ENCODE measurements around the gene VEPH1. TPM values are rescaled to one million over a fixed set of nuclear protein-coding genes. Genes with fewer than 3 reads are reported as not detected.

Gene VEPH1
- total and polyA plus RNA-seq, 9 of the 15 experiments (the other 6 are each of a cell fraction or from before 2014, with no cell fraction given) = 4.5 to 15.6 (median 5.8) TPM

DNA sequence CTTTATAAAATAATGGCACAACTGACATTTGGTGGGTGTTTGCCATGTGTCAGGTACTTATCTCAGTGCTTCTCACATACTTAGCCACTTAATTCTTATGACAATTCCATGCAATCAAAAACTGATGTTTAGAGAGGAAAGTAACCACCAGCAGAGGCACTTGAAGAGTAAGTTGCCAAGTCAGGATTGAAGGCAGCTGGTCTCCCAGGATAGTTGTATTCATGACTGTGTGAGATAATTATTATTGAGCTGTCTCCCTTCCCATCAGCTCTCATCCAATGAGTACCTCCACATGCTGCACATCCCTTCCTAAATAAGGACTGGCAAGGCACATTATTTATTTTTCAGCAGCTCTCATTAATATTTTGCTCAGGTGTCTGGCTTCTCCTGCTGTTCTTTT is 4.8 kb downstream of the VEPH1 start (continued):
- TF ChIP-seq, protein P1, sequence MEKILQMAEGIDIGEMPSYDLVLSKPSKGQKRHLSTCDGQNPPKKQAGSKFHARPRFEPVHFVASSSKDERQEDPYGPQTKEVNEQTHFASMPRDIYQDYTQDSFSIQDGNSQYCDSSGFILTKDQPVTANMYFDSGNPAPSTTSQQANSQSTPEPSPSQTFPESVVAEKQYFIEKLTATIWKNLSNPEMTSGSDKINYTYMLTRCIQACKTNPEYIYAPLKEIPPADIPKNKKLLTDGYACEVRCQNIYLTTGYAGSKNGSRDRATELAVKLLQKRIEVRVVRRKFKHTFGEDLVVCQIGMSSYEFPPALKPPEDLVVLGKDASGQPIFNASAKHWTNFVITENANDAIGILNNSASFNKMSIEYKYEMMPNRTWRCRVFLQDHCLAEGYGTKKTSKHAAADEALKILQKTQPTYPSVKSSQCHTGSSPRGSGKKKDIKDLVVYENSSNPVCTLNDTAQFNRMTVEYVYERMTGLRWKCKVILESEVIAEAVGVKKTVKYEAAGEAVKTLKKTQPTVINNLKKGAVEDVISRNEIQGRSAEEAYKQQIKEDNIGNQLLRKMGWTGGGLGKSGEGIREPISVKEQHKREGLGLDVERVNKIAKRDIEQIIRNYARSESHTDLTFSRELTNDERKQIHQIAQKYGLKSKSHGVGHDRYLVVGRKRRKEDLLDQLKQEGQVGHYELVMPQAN (IDR thresholded peaks at IDR 0.05; ENCODE audit: borderline replicate concordance) = no peak
- TF ChIP-seq GABPA (tag; conservative IDR thresholded peaks at IDR 0.05; ENCODE audit: low read depth) (no peak), ZNF124 (CRISPR knock-in tag; IDR thresholded peaks at IDR 0.05) (no peak), ZNF785 (CRISPR knock-in tag; IDR thresholded peaks at IDR 0.05) (no peak), HMG20A (CRISPR knock-in tag; conservative IDR thresholded peaks at IDR 0.05) (no peak)
- TF ChIP-seq, protein P2, sequence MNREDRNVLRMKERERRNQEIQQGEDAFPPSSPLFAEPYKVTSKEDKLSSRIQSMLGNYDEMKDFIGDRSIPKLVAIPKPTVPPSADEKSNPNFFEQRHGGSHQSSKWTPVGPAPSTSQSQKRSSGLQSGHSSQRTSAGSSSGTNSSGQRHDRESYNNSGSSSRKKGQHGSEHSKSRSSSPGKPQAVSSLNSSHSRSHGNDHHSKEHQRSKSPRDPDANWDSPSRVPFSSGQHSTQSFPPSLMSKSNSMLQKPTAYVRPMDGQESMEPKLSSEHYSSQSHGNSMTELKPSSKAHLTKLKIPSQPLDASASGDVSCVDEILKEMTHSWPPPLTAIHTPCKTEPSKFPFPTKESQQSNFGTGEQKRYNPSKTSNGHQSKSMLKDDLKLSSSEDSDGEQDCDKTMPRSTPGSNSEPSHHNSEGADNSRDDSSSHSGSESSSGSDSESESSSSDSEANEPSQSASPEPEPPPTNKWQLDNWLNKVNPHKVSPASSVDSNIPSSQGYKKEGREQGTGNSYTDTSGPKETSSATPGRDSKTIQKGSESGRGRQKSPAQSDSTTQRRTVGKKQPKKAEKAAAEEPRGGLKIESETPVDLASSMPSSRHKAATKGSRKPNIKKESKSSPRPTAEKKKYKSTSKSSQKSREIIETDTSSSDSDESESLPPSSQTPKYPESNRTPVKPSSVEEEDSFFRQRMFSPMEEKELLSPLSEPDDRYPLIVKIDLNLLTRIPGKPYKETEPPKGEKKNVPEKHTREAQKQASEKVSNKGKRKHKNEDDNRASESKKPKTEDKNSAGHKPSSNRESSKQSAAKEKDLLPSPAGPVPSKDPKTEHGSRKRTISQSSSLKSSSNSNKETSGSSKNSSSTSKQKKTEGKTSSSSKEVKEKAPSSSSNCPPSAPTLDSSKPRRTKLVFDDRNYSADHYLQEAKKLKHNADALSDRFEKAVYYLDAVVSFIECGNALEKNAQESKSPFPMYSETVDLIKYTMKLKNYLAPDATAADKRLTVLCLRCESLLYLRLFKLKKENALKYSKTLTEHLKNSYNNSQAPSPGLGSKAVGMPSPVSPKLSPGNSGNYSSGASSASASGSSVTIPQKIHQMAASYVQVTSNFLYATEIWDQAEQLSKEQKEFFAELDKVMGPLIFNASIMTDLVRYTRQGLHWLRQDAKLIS (CRISPR knock-in tag; IDR thresholded peaks at IDR 0.05) = no peak
- TF ChIP-seq, protein P3, sequence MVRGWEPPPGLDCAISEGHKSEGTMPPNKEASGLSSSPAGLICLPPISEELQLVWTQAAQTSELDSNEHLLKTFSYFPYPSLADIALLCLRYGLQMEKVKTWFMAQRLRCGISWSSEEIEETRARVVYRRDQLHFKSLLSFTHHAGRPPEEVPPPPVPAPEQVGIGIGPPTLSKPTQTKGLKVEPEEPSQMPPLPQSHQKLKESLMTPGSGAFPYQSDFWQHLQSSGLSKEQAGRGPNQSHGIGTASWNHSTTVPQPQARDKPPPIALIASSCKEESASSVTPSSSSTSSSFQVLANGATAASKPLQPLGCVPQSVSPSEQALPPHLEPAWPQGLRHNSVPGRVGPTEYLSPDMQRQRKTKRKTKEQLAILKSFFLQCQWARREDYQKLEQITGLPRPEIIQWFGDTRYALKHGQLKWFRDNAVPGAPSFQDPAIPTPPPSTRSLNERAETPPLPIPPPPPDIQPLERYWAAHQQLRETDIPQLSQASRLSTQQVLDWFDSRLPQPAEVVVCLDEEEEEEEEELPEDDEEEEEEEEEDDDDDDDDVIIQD (CRISPR knock-in tag; IDR thresholded peaks at IDR 0.05) = no peak
- TF ChIP-seq, protein P4, sequence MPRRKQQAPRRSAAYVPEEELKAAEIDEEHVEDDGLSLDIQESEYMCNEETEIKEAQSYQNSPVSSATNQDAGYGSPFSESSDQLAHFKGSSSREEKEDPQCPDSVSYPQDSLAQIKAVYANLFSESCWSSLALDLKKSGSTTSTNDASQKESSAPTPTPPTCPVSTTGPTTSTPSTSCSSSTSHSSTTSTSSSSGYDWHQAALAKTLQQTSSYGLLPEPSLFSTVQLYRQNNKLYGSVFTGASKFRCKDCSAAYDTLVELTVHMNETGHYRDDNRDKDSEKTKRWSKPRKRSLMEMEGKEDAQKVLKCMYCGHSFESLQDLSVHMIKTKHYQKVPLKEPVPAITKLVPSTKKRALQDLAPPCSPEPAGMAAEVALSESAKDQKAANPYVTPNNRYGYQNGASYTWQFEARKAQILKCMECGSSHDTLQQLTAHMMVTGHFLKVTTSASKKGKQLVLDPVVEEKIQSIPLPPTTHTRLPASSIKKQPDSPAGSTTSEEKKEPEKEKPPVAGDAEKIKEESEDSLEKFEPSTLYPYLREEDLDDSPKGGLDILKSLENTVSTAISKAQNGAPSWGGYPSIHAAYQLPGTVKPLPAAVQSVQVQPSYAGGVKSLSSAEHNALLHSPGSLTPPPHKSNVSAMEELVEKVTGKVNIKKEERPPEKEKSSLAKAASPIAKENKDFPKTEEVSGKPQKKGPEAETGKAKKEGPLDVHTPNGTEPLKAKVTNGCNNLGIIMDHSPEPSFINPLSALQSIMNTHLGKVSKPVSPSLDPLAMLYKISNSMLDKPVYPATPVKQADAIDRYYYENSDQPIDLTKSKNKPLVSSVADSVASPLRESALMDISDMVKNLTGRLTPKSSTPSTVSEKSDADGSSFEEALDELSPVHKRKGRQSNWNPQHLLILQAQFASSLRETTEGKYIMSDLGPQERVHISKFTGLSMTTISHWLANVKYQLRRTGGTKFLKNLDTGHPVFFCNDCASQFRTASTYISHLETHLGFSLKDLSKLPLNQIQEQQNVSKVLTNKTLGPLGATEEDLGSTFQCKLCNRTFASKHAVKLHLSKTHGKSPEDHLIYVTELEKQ (CRISPR knock-in tag; IDR thresholded peaks at IDR 0.05) = no peak
